GM18861 (cell line): ENCODE data around the gene ANKRD44.

Experiments used
- ATAC-seq: cut with Tn5 transposase; IDR thresholded peaks from one replicate; pipeline ENCODE4 v1.9.1; 2021; ENCODE audit not compliant: unreplicated experiment

ANKRD44 gene

DNA sequence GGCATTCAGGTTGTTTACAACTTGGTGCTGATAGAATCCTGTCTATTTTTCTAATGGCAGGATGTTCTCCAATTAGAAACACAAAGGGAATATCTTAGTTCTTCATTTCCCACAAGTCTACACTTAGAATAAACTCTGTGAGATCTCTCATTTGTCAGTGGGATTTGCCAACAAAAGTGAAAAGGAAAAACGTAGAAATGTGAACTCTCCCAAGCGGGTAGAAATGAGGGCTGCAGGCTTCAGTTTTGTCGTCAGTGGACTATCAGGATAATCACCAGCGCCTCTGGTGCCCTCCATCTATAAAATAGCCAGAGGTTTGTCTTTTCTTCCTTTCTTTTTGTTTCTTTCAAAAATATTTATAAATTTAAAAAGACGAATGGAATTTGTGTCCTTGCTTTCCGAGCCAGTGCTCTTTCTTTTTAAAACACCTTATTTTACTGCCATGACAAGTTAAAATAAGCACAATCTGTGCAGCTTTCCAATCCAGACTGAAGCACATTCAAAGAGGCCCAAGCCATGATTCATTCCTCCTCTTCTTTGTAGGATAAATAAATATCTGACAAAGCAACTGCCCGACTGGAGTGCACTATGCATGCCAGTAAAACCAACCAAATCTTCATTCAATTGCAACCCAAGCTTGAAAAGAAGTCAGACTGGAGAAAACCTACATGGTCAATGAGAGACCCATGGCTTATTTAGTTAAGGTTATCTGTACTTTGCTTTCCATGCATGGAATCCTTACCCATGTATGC lies 185.8 kb downstream of the ANKRD44 start:
- no peak for ATAC-seq

DNA sequence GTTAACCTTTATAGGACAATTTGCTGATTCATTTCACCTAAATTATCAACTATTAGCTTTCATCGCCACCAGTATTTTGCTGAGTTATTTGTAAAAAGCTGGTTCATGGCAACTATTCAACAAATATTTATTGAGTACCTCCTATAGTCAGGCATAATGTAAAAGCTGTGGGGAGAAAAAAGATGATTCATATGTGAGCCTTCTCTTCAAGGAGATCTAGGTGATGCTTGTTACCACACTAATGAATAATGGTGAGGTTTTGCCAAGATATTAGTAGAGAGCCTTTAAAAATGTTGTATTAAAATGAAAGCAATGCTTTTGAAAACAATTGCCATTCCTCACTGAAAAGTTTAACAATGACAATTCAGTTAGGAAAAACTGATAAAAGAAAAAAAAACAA lies 187.8 kb downstream of the ANKRD44 start:
- ATAC-seq, result no peak

DNA sequence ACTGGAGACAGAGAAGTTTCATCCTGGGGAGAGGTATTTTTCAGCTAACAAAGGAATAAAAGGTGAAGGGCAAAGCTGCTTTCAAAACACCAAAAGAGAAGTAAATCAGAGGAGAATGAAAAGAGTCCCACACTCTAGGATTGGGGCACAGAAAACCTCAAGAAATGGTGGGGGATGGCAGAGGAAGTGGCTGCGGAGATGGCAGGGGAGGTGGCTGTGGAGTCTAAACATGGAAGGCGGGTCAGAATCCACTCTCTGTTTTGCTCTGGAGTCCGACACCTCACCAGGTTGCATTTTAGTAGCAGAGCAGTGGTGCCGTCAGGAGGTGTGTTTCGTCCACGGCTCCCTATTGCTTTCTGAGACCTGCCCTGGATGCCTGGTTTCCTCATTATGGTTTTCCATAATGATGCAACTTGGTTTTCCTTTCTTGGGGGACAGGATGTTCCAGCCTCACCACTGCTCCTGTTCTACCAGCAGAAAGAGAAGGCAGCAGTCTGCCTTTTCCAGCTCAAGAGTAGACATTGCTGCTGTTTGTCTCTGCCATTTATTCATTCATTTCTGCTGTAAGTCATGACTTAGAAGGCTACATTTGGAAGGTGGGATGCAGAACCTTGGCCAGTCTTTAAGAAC lies 188.7 kb downstream of the ANKRD44 start:
- ATAC-seq, result no peak

DNA sequence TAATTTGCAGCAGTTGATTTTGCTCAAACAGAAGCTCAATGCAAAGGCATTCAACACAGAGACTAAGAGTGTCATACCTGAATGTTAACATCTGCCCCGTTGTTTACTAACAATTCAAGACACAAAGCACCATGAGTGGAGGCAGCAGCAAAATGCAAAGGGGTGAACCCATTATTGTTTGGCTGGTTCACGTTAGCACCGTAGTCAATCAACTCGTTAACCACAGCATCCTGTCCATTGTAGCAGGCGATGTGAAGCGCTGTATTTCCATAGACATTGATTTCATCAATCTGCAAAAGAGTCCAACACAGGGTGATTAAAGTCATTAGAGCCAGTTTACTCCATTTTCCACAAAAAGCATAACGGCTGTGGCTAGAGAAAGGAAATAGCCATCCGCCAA lies 189.3 kb downstream of the ANKRD44 start:
- ATAC-seq, result no peak

DNA sequence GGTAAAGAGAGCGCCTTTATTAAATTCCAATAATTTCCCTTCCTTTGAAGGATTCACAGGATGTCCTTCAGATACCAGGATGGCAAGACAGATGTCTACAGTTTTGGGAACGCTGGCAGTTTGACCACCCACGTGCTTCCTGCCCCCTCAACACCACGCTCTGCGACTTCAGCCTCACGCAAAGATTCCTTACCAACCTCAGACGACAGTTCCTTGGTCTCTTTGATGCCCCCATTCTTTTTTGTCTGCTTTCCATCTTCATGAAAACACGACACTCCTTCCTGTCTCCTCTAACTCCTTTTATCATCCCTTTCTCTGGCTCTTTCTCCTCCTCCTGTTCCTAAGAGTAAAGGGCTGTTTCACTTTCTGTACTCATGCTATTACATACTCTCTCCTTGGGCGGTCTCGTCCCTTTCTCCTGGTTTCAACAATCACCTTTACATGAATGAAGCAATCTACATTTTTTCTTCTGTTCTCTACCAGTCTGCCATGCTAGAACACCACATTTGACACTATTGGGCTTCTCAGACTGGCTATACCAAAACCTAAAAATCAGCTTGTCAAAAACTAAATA lies 194.2 kb downstream of the ANKRD44 start:
- no peak for ATAC-seq

DNA sequence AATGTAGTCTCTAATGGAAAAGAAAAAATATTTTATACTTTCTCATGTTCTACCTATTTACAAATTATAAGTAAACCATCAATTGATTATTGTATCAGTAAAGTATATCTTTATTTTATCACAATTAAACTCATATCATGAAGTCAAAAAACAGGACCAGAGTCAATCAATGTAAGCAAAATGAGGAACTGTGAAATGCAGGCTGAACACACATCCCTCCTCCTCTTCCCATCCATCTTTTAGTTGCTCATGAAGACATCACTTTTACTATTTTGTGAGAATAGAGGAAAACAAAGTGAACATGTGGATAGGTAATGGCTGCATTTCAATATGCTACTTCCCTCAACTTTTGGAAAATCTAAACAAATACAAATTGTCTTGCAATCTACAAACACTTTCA lies 195.3 kb downstream of the ANKRD44 start:
- ATAC-seq, result no peak

DNA sequence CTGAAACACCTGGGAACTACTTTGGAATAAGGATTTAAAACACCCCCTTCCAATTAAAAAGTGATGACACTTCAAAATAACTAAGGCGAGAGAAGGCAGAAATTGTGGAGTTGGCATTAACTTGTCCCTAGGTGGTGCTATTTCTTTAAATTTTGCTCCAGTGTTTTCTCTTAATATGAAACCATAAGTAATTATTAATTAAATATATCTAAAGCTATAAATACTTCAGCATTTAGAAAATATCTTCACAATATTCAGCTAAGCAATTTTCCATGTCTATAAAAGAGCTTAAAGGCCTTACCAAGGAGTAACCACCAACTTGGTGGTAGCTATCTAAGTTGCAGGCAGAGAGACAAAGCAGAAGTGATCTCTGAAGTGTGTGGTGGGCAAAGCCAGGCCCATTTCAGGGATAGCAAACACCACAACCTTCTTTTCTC lies 197.3 kb downstream of the ANKRD44 start:
- peak; percentile 58 for ATAC-seq

DNA sequence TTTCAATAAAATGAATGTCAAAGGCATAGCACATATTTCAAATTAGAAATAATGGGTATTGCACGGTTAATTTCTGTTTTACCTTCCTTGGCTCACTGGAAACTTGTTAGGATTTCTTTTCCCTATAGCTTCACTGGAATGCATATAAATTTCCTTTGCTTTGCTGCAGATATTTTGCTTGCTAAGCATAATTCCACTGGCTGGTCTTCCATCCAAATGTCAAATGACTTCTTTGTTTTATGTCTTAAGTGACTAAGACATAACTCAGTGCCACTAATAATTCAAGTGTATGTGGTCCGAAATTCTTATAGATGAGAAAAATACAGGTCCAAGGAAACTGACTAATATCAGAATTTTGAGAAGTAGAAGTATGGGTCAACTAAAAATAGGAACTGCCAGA lies 201.3 kb downstream of the ANKRD44 start:
- no peak for ATAC-seq

DNA sequence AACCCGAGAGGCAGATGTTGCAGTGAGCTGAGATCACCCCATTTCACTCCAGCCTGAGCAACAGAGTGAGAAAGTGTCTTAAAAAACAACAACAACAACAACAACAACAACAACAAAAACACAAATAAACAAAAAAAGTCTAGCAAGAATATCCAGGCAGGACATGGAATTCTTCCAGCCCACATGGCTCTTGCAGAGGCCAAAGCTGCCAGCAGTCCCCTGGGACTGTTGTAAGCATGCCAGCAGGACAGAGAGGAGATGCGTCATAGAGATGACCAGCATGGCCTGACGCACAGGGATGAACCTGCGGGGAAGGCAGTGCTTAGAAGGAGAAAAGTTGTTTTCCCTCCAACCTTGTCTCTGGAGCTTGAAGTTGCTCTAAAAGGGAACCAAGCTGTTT lies 201.8 kb downstream of the ANKRD44 start:
- no peak for ATAC-seq

DNA sequence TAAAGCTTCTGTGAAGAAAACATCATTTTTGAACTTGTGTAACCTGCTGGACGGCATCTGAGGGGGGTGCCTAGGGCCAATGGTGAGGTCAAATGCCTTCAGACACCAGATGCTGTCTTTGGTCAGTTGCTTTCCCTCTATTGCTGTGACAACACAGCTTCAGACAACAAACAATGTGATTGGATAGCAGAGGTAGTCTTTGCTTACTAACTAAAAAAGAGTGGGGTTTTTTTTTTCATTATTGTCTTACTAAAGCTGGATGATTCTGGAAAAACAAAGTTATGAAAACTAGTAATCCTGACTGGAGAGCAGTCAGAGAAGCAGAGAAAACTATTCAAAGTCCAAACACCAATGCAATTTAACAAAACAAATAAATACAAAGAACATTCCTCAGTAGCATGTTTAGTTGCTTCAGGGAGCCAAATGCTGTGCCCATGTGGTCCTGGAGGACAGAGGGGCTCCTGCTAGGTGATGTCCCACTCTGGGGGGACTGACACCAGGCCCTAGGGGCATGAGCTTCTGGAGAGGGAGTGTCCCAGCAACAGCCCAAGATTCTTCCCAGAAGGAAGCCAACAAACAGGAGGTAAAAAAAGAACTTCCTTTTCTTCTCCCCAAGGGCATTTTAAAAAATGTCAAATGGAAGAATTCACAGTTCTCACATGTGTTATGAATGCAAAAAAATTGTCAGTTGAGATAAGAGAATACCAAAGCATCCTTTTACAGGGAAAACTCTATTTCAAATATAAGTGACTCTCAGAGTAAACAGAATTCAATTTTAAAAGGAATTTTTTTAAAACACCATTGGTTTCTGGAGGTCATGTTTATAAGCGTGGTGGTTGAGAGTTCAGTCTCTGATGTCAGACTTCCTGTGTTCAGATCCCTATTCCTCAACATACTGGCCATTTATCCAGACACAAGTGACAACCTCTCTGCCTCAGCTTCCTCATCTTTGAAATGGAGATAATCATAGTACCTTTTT lies 203.0 kb downstream of the ANKRD44 start:
- ATAC-seq, result no peak

DNA sequence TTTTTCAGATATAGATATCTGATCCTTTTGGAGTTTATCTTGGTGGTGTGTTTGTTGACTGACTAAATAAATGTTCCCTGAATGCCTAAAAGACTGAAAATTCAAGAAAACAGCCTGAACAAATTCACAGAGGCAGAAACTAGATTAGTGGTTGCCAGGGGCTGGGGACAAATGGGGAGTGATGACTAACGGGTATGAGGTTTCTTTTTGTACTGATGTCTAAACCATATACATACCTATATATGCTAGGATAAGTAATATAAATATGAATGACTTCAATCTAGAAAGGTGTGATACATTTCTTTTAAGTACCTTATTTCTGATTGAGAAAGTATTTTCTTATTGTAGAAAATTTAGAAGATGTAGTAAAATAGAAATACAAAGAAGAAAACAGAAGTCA lies 207.2 kb downstream of the ANKRD44 start:
- ATAC-seq, result no peak

DNA sequence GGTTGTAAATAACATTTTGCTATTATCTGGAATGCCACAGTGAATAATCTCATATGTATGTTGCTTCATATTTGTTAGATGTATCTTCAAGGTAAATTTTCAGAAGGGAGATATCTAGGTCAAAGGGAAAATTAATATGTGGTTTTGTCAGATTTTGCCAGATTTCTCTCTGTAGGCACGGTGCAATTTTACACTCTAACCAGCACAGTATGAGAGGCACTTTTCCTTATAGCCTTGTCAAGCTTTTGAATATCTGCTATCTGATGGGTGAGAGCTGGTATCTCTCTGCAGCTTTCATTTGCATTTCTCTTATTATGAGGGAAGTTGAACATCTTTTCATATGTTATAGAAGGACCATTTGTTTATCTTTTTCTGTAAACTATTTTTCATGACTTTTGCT lies 208.3 kb downstream of the ANKRD44 start:
- ATAC-seq, result no peak

DNA sequence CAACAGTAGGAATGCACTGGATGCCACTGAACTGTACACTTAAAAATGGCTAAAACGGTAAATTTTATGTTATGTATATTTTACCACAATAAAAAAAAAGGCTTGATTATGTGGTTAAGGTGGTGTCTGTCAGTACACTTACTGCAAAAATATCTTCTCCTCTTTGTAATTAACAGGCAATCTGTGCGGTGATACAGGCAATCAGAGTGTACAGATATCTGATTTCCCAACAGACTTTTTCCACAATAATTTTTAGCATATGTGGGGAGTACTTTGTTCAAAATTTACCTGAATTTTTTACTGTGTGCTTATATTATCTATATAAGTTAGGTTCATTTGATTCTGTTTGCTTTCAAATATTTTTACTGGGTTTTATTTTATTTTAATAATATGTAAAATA lies 209.1 kb downstream of the ANKRD44 start:
- no peak for ATAC-seq

DNA sequence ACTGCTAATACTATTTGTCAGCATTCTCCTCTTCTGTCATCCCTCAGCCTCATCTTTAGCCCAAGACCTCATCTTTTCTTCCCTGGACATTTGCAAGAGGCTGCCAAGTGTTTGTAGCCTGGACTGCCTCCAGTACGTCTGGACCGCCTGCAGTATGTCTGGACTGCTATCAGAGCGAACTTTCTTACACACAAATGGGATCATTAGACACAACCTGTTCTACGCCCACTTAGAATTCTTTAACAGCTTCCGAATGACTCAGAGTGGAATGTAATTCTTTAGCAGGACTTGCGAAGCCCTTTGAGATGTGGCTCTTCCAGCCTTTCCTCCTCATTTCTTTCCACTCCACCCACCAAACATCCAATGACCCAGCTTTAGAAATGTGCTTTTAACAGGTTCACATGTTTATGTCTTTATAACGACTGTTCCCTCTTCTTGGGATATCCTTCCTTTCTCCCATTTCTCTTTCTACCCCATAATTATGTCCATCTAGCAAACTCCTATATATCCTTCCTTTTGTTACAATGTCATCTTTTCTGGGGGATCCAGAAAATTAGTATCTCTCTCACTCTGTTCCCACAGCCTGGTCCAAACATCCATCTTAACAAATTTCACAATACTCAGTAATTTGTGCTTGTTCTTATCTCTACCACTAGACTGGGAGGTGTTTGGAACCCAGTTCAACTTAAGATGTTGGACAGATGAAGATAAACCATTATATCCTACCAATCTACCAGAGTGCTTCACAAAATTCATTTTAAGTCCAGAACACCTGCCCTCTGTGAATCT lies 212.8 kb downstream of the ANKRD44 start:
- no peak for ATAC-seq

DNA sequence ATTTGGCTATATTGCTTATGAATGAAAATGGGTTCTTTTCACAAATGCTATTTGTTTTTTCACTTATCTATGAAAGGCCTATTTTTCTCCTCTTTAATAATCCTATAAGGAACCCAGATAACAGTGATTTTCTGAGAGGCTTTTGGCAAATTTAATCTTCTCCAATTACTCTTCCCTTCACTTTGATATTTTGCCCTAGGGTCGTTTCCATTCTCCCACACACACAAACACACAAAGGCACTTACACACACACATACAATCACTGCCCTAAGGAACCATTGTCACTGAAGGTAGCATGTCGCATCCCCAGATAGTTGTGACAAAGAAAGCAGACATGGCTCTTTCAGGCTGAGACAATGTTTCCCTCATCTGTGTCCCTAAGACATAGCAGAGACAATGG lies 213.9 kb downstream of the ANKRD44 start:
- no peak for ATAC-seq

DNA sequence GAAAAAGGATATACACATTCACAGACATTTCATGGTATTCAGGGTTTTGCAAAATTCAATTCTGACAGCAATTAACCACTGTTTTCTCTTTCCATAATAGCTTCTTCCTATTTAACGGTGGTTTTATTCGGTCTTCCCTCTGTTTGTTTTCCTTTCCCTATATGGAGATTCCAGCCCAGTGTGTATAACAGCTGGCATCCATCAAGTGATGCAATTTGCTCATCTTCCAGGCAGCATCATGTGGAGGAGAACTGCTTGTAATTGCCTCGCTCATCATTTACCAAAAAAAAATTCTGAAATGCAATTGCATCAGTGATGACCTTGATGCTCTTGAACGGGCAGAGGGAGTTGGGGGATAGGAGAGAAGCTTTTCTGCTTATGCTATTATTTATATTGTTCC lies 218.1 kb downstream of the ANKRD44 start:
- ATAC-seq, result no peak

DNA sequence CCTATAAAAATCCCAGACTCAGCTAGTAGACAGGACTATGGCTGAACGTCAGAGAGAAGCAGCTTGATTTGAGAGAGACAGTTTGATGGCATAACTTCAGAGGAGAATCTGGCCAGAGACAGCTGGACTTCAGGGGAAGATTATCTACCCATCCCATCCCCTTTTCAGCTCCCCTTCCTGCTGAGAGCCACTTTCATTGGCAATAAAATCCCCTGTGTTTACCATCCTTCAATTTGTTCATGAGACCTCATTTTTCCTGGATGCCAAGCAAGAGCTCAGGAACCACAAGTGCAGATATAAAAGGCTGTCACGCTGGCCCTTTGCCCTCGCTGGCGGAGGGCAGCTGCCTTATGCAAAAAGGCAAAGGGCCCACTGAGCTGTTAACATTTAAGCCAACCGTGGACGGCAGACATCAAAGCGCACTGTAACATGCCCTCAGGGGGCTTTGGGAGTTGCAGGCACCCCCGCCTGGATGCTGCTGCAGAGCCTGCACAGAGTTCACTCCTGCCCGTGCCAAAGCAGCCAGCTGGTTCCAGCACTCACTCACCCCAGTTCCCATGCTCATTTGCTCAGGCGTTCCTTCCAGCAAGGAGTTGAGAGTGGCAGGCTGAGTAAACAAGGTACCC lies 219.7 kb downstream of the ANKRD44 start:
- ATAC-seq, result no peak

DNA sequence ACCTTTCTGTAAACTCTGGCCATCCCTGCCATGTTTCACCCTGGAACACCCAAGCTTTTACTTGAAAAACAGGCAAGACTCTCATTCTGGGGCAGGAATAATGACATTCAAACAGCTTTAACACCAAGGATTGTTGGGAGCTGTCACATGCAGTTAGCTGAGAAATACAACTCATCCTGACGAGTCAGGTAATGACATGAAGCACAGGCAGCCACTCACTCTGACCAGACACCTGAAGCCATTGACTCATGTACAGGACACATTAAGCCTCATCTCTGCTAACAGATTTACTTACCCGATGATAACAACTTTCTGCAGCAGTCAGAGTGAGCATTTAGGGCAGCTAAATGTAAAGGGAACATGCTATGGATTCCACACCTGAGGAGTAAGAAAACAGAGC lies 220.9 kb downstream of the ANKRD44 start:
- no peak for ATAC-seq

DNA sequence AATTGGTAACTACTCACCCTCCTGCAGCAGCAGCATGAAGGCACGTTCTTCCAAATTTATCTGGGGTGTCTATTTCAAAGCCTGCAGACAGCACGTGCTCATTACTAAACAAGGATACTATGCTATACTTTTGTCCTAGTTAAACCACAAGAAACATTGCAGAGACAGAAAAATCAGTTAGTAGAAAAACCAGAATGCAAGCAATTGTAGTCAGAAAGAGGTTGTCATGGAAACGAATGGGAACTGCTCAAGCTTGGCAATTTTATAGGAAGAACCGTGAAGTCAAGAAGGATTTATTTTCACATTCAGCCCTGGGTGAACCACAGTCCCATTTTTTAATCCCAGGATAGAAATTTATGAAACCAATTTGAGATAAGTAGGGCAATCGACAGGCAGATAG lies 221.9 kb downstream of the ANKRD44 start:
- ATAC-seq, result no peak

DNA sequence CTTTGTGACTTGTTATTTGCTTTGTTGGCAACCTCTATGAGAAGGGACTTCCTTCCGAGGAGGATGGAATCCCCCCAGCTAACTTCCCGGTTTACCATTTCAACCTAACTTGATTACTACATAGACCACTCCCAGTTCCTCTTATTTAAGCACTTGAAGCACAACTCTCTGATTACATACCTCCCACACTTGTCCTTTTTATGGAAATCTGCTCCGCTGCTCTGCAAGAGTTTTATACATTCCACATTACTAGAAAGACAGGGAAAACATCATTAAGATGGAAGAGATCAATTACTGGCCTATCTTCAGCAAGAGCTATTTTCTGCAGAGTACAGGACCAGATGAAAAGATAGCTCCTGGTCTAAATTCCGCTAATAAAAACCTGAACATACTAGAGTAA lies 224.1 kb downstream of the ANKRD44 start:
- ATAC-seq, result no peak
